ENCODE results near the gene ULK4. TPM values are rescaled to one million over a fixed set of nuclear protein-coding genes. Genes with fewer than 3 reads are reported as not detected.

ULK4 gene
- total and polyA plus RNA-seq, 2 of the 4 experiments (the other 2 are of a cell fraction): 2.7 to 5.0 TPM

GRCh38 chr3:41599127-41599484 lies 362.8 kb downstream of the ULK4 start:
- no TSS peak for BruUV-seq (replicated peaks)
- no peaks in the 10 kb centered on the region for H3K36me3 ChIP-seq (ENCODE audit: control insufficient read depth, insufficient read depth, low read length)
- H2AK9ac ChIP-seq (replicated peaks; ENCODE audit: low read depth, low read length, poor library complexity): no peak overlapping the region
- in situ Hi-C loops (cut with MboI; ENCODE audit: low sequenced_read_pairs): no loop called here
- no peak overlapping the region for H3K9ac ChIP-seq (ENCODE audit: low read depth, low read length)
- H2BK5ac ChIP-seq (ENCODE audit: low read depth, low read length, poor library complexity, severe bottlenecking): no peak overlapping the region
- no peaks in the 10 kb centered on the region for H3K79me1 ChIP-seq (ENCODE audit: low read depth in 1 of 2, low read length in 2 of 2)
- no peak overlapping the region for H2BK15ac ChIP-seq (ENCODE audit: low read depth, low read length)
- H3K14ac ChIP-seq (replicated peaks; ENCODE audit: low read depth, low read length): no peak overlapping the region
- no peaks in the 10 kb centered on the region for H3K4me1 ChIP-seq (ENCODE audit: control insufficient read depth, insufficient read depth, low read length)
- no CpG with 5 or more reads among the region's 1 CpG for WGBS, 2 experiments (ENCODE audit: extremely low coverage in 2 of 2, insufficient read length in 1 of 2)
- H3K4ac ChIP-seq (ENCODE audit: low read depth, low read length): no peak overlapping the region
- no peak overlapping the region for H4K8ac ChIP-seq (ENCODE audit: low read depth in 2 of 2, low read length in 2 of 2)
- no peak overlapping the region for H2AK5ac ChIP-seq (ENCODE audit: low read depth, low read length)
- no peak for ATAC-seq (ENCODE audit: low read depth)
- CTCF ChIA-PET: interaction anchor here (0.8 kb wide), 1 partner anchor 1086 kb away, joined by 3 read pairs; no protein-coding TSS in a partner anchor
- H2AFZ ChIP-seq (replicated peaks; ENCODE audit: low read length, poor library complexity): no peak overlapping the region
- intact Hi-C loops (cut with micrococcal nuclease): no loop called here
- H2BK120ac ChIP-seq (ENCODE audit: low read depth, low read length): no peak overlapping the region
- TF ChIP-seq, protein P1, sequence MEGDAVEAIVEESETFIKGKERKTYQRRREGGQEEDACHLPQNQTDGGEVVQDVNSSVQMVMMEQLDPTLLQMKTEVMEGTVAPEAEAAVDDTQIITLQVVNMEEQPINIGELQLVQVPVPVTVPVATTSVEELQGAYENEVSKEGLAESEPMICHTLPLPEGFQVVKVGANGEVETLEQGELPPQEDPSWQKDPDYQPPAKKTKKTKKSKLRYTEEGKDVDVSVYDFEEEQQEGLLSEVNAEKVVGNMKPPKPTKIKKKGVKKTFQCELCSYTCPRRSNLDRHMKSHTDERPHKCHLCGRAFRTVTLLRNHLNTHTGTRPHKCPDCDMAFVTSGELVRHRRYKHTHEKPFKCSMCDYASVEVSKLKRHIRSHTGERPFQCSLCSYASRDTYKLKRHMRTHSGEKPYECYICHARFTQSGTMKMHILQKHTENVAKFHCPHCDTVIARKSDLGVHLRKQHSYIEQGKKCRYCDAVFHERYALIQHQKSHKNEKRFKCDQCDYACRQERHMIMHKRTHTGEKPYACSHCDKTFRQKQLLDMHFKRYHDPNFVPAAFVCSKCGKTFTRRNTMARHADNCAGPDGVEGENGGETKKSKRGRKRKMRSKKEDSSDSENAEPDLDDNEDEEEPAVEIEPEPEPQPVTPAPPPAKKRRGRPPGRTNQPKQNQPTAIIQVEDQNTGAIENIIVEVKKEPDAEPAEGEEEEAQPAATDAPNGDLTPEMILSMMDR (conservative IDR thresholded peaks at IDR 0.05; ENCODE audit: low read depth, low read length): no peak
- peak; percentile 95 for TF ChIP-seq MAFK (IDR thresholded peaks at IDR 0.05; ENCODE audit: low read depth, low read length)
- no peak for TF ChIP-seq RCOR1 (IDR thresholded peaks at IDR 0.05; ENCODE audit: insufficient replicate concordance, low read length)
- TF ChIP-seq NFE2L2 (IDR thresholded peaks at IDR 0.05; ENCODE audit: low read depth, low read length): no peak
- TF ChIP-seq MAZ (IDR thresholded peaks at IDR 0.05; ENCODE audit: borderline replicate concordance, low read depth, low read length): no peak
- TF ChIP-seq FOS (IDR thresholded peaks at IDR 0.05; ENCODE audit: low read depth, low read length): no peak
- dilution Hi-C loops (cut with HindIII; ENCODE audit: low sequenced_read_pairs, unreplicated experiment): no loop called here
- H4K5ac ChIP-seq (ENCODE audit: low read depth, low read length): no peak overlapping the region
- no peak overlapping the region for H3K18ac ChIP-seq (ENCODE audit: low read depth, low read length)
- no peaks in the 10 kb centered on the region for H3K9me1 ChIP-seq (ENCODE audit: insufficient read depth, low read length)
- no peak for DNase-seq
- H2BK20ac ChIP-seq (ENCODE audit: low read depth, low read length): no peak overlapping the region
- H3K56ac ChIP-seq (ENCODE audit: extremely low read depth, insufficient read depth, low read length): no peak overlapping the region
- H3K4me3 ChIP-seq (ENCODE audit: insufficient read depth, low read depth, low read length): no peak overlapping the region
- H4K91ac ChIP-seq (ENCODE audit: insufficient read depth, low read depth, low read length): no peak overlapping the region
- H3K4me2 ChIP-seq (ENCODE audit: low read depth, low read length): no peak overlapping the region
- no peaks in the 10 kb centered on the region for H3K27me3 ChIP-seq (ENCODE audit: control insufficient read depth, insufficient read depth, low read length)
- H3K23ac ChIP-seq (ENCODE audit: low read depth, low read length): no peak overlapping the region
- H4K20me1 ChIP-seq (ENCODE audit: insufficient read depth, low read length): no peaks in the 10 kb centered on the region
- POLR2A ChIA-PET (ENCODE audit: unreplicated experiment): no interaction called here
- no peaks in the 10 kb centered on the region for H3K9me3 ChIP-seq (ENCODE audit: control insufficient read depth, insufficient read depth, low read length)
- H3K27ac ChIP-seq (ENCODE audit: insufficient read depth, low read length): no peak overlapping the region
